Activated T-helper 17 cell treated with anti-CD3 and anti-CD28 coated beads, Interleukin-2, amount 50 U/mL, for 72 hours (primary cell): Measurements from ENCODE around the gene RNF130. TPM values are rescaled to one million over a fixed set of nuclear protein-coding genes. Genes with fewer than 3 reads are reported as not detected.
"Not testable (repeated sequence)": the region's sequence is repeated elsewhere in the genome, so short reads cannot be mapped to it uniquely, and the experiment has no call there.

ENCODE experiments used
- ATAC-seq: fragments of 150-1000 bp; cut with Tn5 transposase; replicated peaks from 2 replicates; pipeline ENCODE4 v1.10.0; 2021; ENCODE audit warnings: mild to moderate bottlenecking, moderate library complexity
- H3K27ac Mint-ChIP-seq: one replicate; pipeline ENCODE4 v1.8.0; 2022; ENCODE audit warnings: mixed read lengths
- H3K27me3 Mint-ChIP-seq: one replicate; pipeline ENCODE4 v1.8.0; 2022; ENCODE audit warnings: mixed read lengths
- H3K36me3 Mint-ChIP-seq: one replicate; pipeline ENCODE4 v1.8.0; 2022; ENCODE audit warnings: low read depth, mild to moderate bottlenecking, mixed read lengths
- H3K4me1 Mint-ChIP-seq: one replicate; pipeline ENCODE4 v1.8.0; 2022; ENCODE audit warnings: mixed read lengths
- H3K4me3 Mint-ChIP-seq: one replicate; pipeline ENCODE4 v1.8.0; 2022; ENCODE audit warnings: mild to moderate bottlenecking, mixed read lengths
- H3K9me3 Mint-ChIP-seq: one replicate; pipeline ENCODE4 v1.8.0; 2022; ENCODE audit warnings: mixed read lengths
- total RNA-seq, 2 donors: library from RNA; stranded (reverse); gene quantifications; one replicate each; pipeline ENCODE4 v1.2.3, GENCODE V29; 2022

Gene RNF130
- total RNA-seq, 2 donors from 2014 or later: 9.0 TPM

- no peak for ATAC-seq
- Mint-ChIP-seq H3K36me3 (peaks cover 53% of the 10 kb centered on the region), H3K9me3 (no peaks in the 10 kb centered on the region), H3K4me3 (no peak overlapping the region), H3K4me1 (no peaks in the 10 kb centered on the region), H3K27me3 (no peaks in the 10 kb centered on the region), H3K27ac (no peak overlapping the region)
Measured at GRCh38 chr5:179974946-179975712, 96.4 kb downstream of the RNF130 start.

GRCh38 chr5:179974246-179974945, 97.2 kb downstream of the RNF130 start:
- Mint-ChIP-seq H3K36me3 (peaks cover 46% of the 10 kb centered on the region), H3K4me3 (no peak overlapping the region), H3K27ac (no peak overlapping the region), H3K4me1 (no peaks in the 10 kb centered on the region), H3K9me3 (no peaks in the 10 kb centered on the region), H3K27me3 (no peaks in the 10 kb centered on the region)
- ATAC-seq: no peak

GRCh38 chr5:179973391-179973790, 98.2 kb downstream of the RNF130 start:
- Mint-ChIP-seq H3K9me3 (no peaks in the 10 kb centered on the region), H3K4me3 (no peak overlapping the region), H3K27ac (no peak overlapping the region), H3K36me3 (peaks cover 46% of the 10 kb centered on the region), H3K27me3 (no peaks in the 10 kb centered on the region), H3K4me1 (no peaks in the 10 kb centered on the region)
- no peak for ATAC-seq

GRCh38 chr5:179969110-179969509, 102.4 kb downstream of the RNF130 start:
- Mint-ChIP-seq H3K27me3 (no peaks in the 10 kb centered on the region), H3K4me3 (no peak overlapping the region), H3K27ac (no peak overlapping the region), H3K36me3 (peaks cover 22% of the 10 kb centered on the region), H3K4me1 (no peaks in the 10 kb centered on the region), H3K9me3 (no peaks in the 10 kb centered on the region)
- ATAC-seq: no peak

GRCh38 chr5:179967489-179967888, 104.1 kb downstream of the RNF130 start:
- no peaks in the 10 kb centered on the region for H3K9me3 Mint-ChIP-seq
- no peaks in the 10 kb centered on the region for H3K27me3 Mint-ChIP-seq
- H3K27ac Mint-ChIP-seq: no peak overlapping the region
- no peak for ATAC-seq
- no peak overlapping the region for H3K4me3 Mint-ChIP-seq
- no peaks in the 10 kb centered on the region for H3K4me1 Mint-ChIP-seq
- peaks cover 35% of the 10 kb centered on the region for H3K36me3 Mint-ChIP-seq

- H3K27ac Mint-ChIP-seq: no peak overlapping the region
- no peaks in the 10 kb centered on the region for H3K27me3 Mint-ChIP-seq
- H3K4me3 Mint-ChIP-seq: no peak overlapping the region
- no peak for ATAC-seq
- H3K36me3 Mint-ChIP-seq: peaks cover 34% of the 10 kb centered on the region
- H3K4me1 Mint-ChIP-seq: no peaks in the 10 kb centered on the region
- no peaks in the 10 kb centered on the region for H3K9me3 Mint-ChIP-seq
Measured at GRCh38 chr5:179964015-179964414, 107.5 kb downstream of the RNF130 start.

GRCh38 chr5:179963375-179963774, 108.2 kb downstream of the RNF130 start:
- H3K4me3 Mint-ChIP-seq: no peak overlapping the region
- no peaks in the 10 kb centered on the region for H3K9me3 Mint-ChIP-seq
- H3K36me3 Mint-ChIP-seq: peaks cover 30% of the 10 kb centered on the region
- H3K4me1 Mint-ChIP-seq: no peaks in the 10 kb centered on the region
- no peak for ATAC-seq
- no peaks in the 10 kb centered on the region for H3K27me3 Mint-ChIP-seq
- H3K27ac Mint-ChIP-seq: no peak overlapping the region

- no peaks in the 10 kb centered on the region for H3K4me1 Mint-ChIP-seq
- H3K36me3 Mint-ChIP-seq: peaks cover 26% of the 10 kb centered on the region
- no peak overlapping the region for H3K4me3 Mint-ChIP-seq
- H3K27me3 Mint-ChIP-seq: no peaks in the 10 kb centered on the region
- no peak overlapping the region for H3K27ac Mint-ChIP-seq
- ATAC-seq: no peak
- no peaks in the 10 kb centered on the region for H3K9me3 Mint-ChIP-seq
Measured at GRCh38 chr5:179960204-179960831, 111.2 kb downstream of the RNF130 start.

GRCh38 chr5:179959641-179960040, 111.9 kb downstream of the RNF130 start:
- H3K4me3 Mint-ChIP-seq: no peak overlapping the region
- no peak for ATAC-seq
- H3K4me1 Mint-ChIP-seq: no peaks in the 10 kb centered on the region
- H3K27me3 Mint-ChIP-seq: no peaks in the 10 kb centered on the region
- no peak overlapping the region for H3K27ac Mint-ChIP-seq
- no peaks in the 10 kb centered on the region for H3K9me3 Mint-ChIP-seq
- H3K36me3 Mint-ChIP-seq: peaks cover 28% of the 10 kb centered on the region

- not testable (repeated sequence) for ATAC-seq, H3K4me1 Mint-ChIP-seq, H3K4me3 Mint-ChIP-seq, H3K27ac Mint-ChIP-seq, H3K9me3 Mint-ChIP-seq, H3K27me3 Mint-ChIP-seq
- peaks cover 32% of the 10 kb centered on the region for H3K36me3 Mint-ChIP-seq
Measured at GRCh38 chr5:179959118-179959517, 112.4 kb downstream of the RNF130 start.

- no peak for ATAC-seq
- Mint-ChIP-seq H3K27me3 (no peaks in the 10 kb centered on the region), H3K36me3 (peaks cover 16% of the 10 kb centered on the region), H3K27ac (peak overlapping the region; percentile 48), H3K9me3 (no peaks in the 10 kb centered on the region), H3K4me3 (no peak overlapping the region), H3K4me1 (no peaks in the 10 kb centered on the region)
Measured at GRCh38 chr5:179955630-179956029, 115.9 kb downstream of the RNF130 start.

GRCh38 chr5:179955062-179955461, 116.5 kb downstream of the RNF130 start:
- no peaks in the 10 kb centered on the region for H3K9me3 Mint-ChIP-seq
- H3K27me3 Mint-ChIP-seq: no peaks in the 10 kb centered on the region
- H3K27ac Mint-ChIP-seq: no peak overlapping the region
- no peak for ATAC-seq
- no peaks in the 10 kb centered on the region for H3K4me1 Mint-ChIP-seq
- peaks cover 16% of the 10 kb centered on the region for H3K36me3 Mint-ChIP-seq
- no peak overlapping the region for H3K4me3 Mint-ChIP-seq

GRCh38 chr5:179954434-179954833, 117.1 kb downstream of the RNF130 start:
- no peak overlapping the region for H3K4me3 Mint-ChIP-seq
- H3K4me1 Mint-ChIP-seq: no peaks in the 10 kb centered on the region
- no peaks in the 10 kb centered on the region for H3K9me3 Mint-ChIP-seq
- no peak for ATAC-seq
- H3K27ac Mint-ChIP-seq: no peak overlapping the region
- H3K36me3 Mint-ChIP-seq: peaks cover 16% of the 10 kb centered on the region
- H3K27me3 Mint-ChIP-seq: no peaks in the 10 kb centered on the region

GRCh38 chr5:179953987-179954386, 117.6 kb downstream of the RNF130 start:
- Mint-ChIP-seq H3K27me3 (no peaks in the 10 kb centered on the region), H3K4me1 (no peaks in the 10 kb centered on the region), H3K4me3 (no peak overlapping the region), H3K9me3 (no peaks in the 10 kb centered on the region), H3K36me3 (peaks cover 16% of the 10 kb centered on the region), H3K27ac (no peak overlapping the region)
- no peak for ATAC-seq
